ENCODE results near the gene NSL1.

Gene NSL1

DNA sequence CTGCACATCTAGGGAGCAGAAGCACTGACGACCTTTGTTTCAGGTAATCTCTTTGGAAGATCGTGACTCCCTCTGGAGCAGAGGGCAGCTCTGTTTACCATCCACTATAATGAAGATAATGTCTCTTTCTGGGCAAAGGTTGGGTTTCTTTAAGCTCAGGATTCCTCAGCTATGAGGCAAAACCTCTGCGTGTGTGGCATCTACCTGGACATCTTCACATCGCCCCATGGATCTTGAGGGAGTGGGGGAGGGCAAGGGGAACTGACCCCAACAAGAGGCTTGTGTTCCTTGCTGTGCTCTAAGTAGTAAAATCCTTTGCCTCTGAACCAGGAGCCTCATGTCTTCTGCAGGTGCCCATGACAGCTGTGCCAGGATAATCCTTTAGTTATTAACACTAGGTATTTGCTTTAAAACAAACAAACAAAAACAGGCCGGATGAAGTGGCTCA lies 36.3 kb upstream of the NSL1 start:
- H3K23ac ChIP-seq (ENCODE audit: low read length) = no peak overlapping the region
- H2BK120ac ChIP-seq (ENCODE audit: insufficient read depth, low read length, poor library complexity) = no peak overlapping the region
- no peak overlapping the region for H4K8ac ChIP-seq (ENCODE audit: low read depth, low read length)
- H3K4me1 ChIP-seq (ENCODE audit: control insufficient read depth in 1 of 2, insufficient read depth in 2 of 2, low read length in 2 of 2) = no peaks in the 10 kb centered on the region
- H3K4me3 ChIP-seq (ENCODE audit: low read depth, low read length) = no peak overlapping the region
- H3K4ac ChIP-seq (ENCODE audit: low read depth, low read length) = no peak overlapping the region
- no peak overlapping the region for H2AFZ ChIP-seq (ENCODE audit: insufficient read depth, low read length, poor library complexity)
- peaks cover 2% of the 10 kb centered on the region for H3K79me2 ChIP-seq (ENCODE audit: control insufficient read depth, insufficient read depth, low read length, poor library complexity)
- H3K18ac ChIP-seq (ENCODE audit: low read length) = no peak overlapping the region
- peaks cover 0 to 3% of the 10 kb centered on the region in 2 experiments for H3K36me3 ChIP-seq (ENCODE audit: control insufficient read depth in 1 of 2, insufficient read depth in 2 of 2, low read length in 2 of 2)
- H2BK5ac ChIP-seq (ENCODE audit: low read depth, low read length, poor library complexity) = no peak overlapping the region
- no CpG with 5 or more reads among the region's 5 CpGs for WGBS (ENCODE audit: extremely low coverage, insufficient coverage, insufficient read length)
- H2AK5ac ChIP-seq (ENCODE audit: low read length) = no peak overlapping the region
- no peak overlapping the region for H4K12ac ChIP-seq (ENCODE audit: low read depth, low read length)
- H4K91ac ChIP-seq (ENCODE audit: low read depth, low read length) = no peak overlapping the region
- H2BK12ac ChIP-seq (ENCODE audit: low read length) = no peak overlapping the region
- H3K14ac ChIP-seq (ENCODE audit: low read length) = no peak overlapping the region
- H3K4me2 ChIP-seq (ENCODE audit: low read length) = no peak overlapping the region
- H3K27me3 ChIP-seq (ENCODE audit: insufficient read depth, low read length) = no peaks in the 10 kb centered on the region
- peaks cover 2% of the 10 kb centered on the region for H3K79me1 ChIP-seq (ENCODE audit: low read length)
- H3K9ac ChIP-seq (ENCODE audit: low read length) = no peak overlapping the region
- peak; percentile 4 to 42 for DNase-seq
- H3K9me3 ChIP-seq (ENCODE audit: insufficient read depth, low read depth, low read length) = peaks cover 15% of the 10 kb centered on the region
- H3K27ac ChIP-seq (ENCODE audit: low read depth, low read length) = no peak overlapping the region

GRCh38 chr1:212827171-212827776 lies 35.7 kb upstream of the NSL1 start:
- H2AK5ac ChIP-seq (ENCODE audit: low read length) = no peak overlapping the region
- no peak overlapping the region for H2BK12ac ChIP-seq (ENCODE audit: low read length)
- no peak overlapping the region for H3K27ac ChIP-seq (ENCODE audit: low read depth, low read length)
- H3K9me3 ChIP-seq (ENCODE audit: insufficient read depth, low read depth, low read length) = peaks cover 15% of the 10 kb centered on the region
- H3K79me2 ChIP-seq (ENCODE audit: control insufficient read depth, insufficient read depth, low read length, poor library complexity) = peaks cover 2% of the 10 kb centered on the region
- H3K18ac ChIP-seq (ENCODE audit: low read length) = no peak overlapping the region
- peak overlapping the region; percentile 21 for H4K91ac ChIP-seq (ENCODE audit: low read depth, low read length)
- H2AFZ ChIP-seq (ENCODE audit: insufficient read depth, low read length, poor library complexity) = no peak overlapping the region
- H3K9ac ChIP-seq (ENCODE audit: low read length) = no peak overlapping the region
- no peaks in the 10 kb centered on the region for H3K27me3 ChIP-seq (ENCODE audit: insufficient read depth, low read length)
- no peak overlapping the region for H3K4me2 ChIP-seq (ENCODE audit: low read length)
- no peak overlapping the region for H3K14ac ChIP-seq (ENCODE audit: low read length)
- H3K4me1 ChIP-seq (ENCODE audit: control insufficient read depth in 1 of 2, insufficient read depth in 2 of 2, low read length in 2 of 2) = no peaks in the 10 kb centered on the region
- peaks cover 2% of the 10 kb centered on the region for H3K79me1 ChIP-seq (ENCODE audit: low read length)
- H3K4ac ChIP-seq (ENCODE audit: low read depth, low read length) = no peak overlapping the region
- no peak overlapping the region for H2BK5ac ChIP-seq (ENCODE audit: low read depth, low read length, poor library complexity)
- H3K4me3 ChIP-seq (ENCODE audit: low read depth, low read length) = no peak overlapping the region
- no peak overlapping the region for H4K8ac ChIP-seq (ENCODE audit: low read depth, low read length)
- no peak for DNase-seq
- peaks cover 0 to 3% of the 10 kb centered on the region in 2 experiments for H3K36me3 ChIP-seq (ENCODE audit: control insufficient read depth in 1 of 2, insufficient read depth in 2 of 2, low read length in 2 of 2)
- no peak overlapping the region for H2BK120ac ChIP-seq (ENCODE audit: insufficient read depth, low read length, poor library complexity)
- no CpG with 5 or more reads among the region's 4 CpGs for WGBS (ENCODE audit: extremely low coverage, insufficient coverage, insufficient read length)
- no peak overlapping the region for H3K23ac ChIP-seq (ENCODE audit: low read length)
- H4K12ac ChIP-seq (ENCODE audit: low read depth, low read length) = no peak overlapping the region

DNA sequence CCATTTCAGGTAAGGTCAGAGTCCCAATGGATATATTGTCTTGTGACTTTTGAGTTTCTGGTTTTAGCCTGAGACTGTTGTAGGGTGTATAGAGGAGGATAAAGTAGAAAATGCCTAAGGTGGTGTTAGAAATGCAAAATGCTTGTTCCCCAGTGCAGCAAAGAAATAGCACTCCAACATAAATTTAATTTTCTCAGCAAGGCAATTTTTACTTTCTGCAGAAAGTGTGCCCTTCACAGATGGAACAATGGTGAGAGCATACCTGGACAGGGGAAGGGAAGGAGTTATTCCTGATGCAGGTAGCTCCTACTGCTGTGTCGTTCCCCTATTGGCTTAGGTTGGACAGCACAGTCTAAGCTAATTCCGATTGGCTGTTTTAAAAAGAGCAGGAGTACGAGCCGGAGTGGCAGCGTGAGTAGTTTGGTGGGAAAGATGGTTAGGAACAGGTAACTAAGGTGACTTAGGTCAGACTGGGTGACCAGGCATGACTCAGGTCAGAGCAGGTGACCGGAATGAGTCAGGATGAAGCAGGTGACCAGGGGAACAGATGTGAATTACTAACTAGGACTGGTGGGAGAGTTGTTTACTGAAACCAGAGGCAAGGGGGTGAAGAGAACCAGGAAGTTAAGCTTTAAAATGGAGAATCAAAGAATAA lies 34.3 kb upstream of the NSL1 start:
- Histone ChIP-seq H3K4ac (ENCODE audit: low read depth, low read length) (no peak overlapping the region), H3K4me2 (ENCODE audit: low read length) (no peak overlapping the region), H3K23ac (ENCODE audit: low read length) (no peak overlapping the region), H4K8ac (ENCODE audit: low read depth, low read length) (no peak overlapping the region), H2BK5ac (ENCODE audit: low read depth, low read length, poor library complexity) (no peak overlapping the region), H3K36me3 (ENCODE audit: control insufficient read depth in 1 of 2, insufficient read depth in 2 of 2, low read length in 2 of 2) (peaks cover 0 to 3% of the 10 kb centered on the region in 2 experiments), H3K27ac (ENCODE audit: low read depth, low read length) (no peak overlapping the region), H4K12ac (ENCODE audit: low read depth, low read length) (no peak overlapping the region), H2AFZ (ENCODE audit: insufficient read depth, low read length, poor library complexity) (no peak overlapping the region), H3K4me1 (ENCODE audit: control insufficient read depth in 1 of 2, insufficient read depth in 2 of 2, low read length in 2 of 2) (no peaks in the 10 kb centered on the region), H3K79me2 (ENCODE audit: control insufficient read depth, insufficient read depth, low read length, poor library complexity) (peaks cover 2% of the 10 kb centered on the region), H3K9ac (ENCODE audit: low read length) (no peak overlapping the region), H3K9me3 (ENCODE audit: insufficient read depth, low read depth, low read length) (peaks cover 15% of the 10 kb centered on the region), H3K14ac (ENCODE audit: low read length) (no peak overlapping the region), H3K79me1 (ENCODE audit: low read length) (peaks cover 2% of the 10 kb centered on the region), H2BK12ac (ENCODE audit: low read length) (no peak overlapping the region), H2AK5ac (ENCODE audit: low read length) (no peak overlapping the region), H3K18ac (ENCODE audit: low read length) (no peak overlapping the region), H2BK120ac (ENCODE audit: insufficient read depth, low read length, poor library complexity) (no peak overlapping the region), H3K27me3 (ENCODE audit: insufficient read depth, low read length) (no peaks in the 10 kb centered on the region), H4K91ac (ENCODE audit: low read depth, low read length) (no peak overlapping the region), H3K4me3 (ENCODE audit: low read depth, low read length) (no peak overlapping the region)
- WGBS (ENCODE audit: extremely low coverage, insufficient coverage, insufficient read length) = no CpG with 5 or more reads among the region's 6 CpGs
- peak; percentile 14 to 43 for DNase-seq

GRCh38 chr1:212824201-212824600 lies 32.6 kb upstream of the NSL1 start:
- Histone ChIP-seq H2AFZ (ENCODE audit: insufficient read depth, low read length, poor library complexity) (no peak overlapping the region), H3K79me1 (ENCODE audit: low read length) (peaks cover 2% of the 10 kb centered on the region), H3K18ac (ENCODE audit: low read length) (no peak overlapping the region), H4K91ac (ENCODE audit: low read depth, low read length) (no peak overlapping the region), H2AK5ac (ENCODE audit: low read length) (no peak overlapping the region), H3K27me3 (ENCODE audit: insufficient read depth, low read length) (no peaks in the 10 kb centered on the region), H3K4ac (ENCODE audit: low read depth, low read length) (no peak overlapping the region), H3K27ac (ENCODE audit: low read depth, low read length) (no peak overlapping the region), H3K4me2 (ENCODE audit: low read length) (no peak overlapping the region), H3K4me3 (ENCODE audit: low read depth, low read length) (no peak overlapping the region), H3K36me3 (ENCODE audit: control insufficient read depth in 1 of 2, insufficient read depth in 2 of 2, low read length in 2 of 2) (peaks cover 0 to 3% of the 10 kb centered on the region in 2 experiments), H3K14ac (ENCODE audit: low read length) (no peak overlapping the region), H2BK120ac (ENCODE audit: insufficient read depth, low read length, poor library complexity) (no peak overlapping the region), H3K4me1 (ENCODE audit: control insufficient read depth in 1 of 2, insufficient read depth in 2 of 2, low read length in 2 of 2) (no peaks in the 10 kb centered on the region), H2BK12ac (ENCODE audit: low read length) (no peak overlapping the region), H3K23ac (ENCODE audit: low read length) (no peak overlapping the region), H4K12ac (ENCODE audit: low read depth, low read length) (no peak overlapping the region), H4K8ac (ENCODE audit: low read depth, low read length) (no peak overlapping the region), H3K79me2 (ENCODE audit: control insufficient read depth, insufficient read depth, low read length, poor library complexity) (peaks cover 2% of the 10 kb centered on the region), H3K9me3 (ENCODE audit: insufficient read depth, low read depth, low read length) (peaks cover 15% of the 10 kb centered on the region), H2BK5ac (ENCODE audit: low read depth, low read length, poor library complexity) (no peak overlapping the region), H3K9ac (ENCODE audit: low read length) (no peak overlapping the region)
- DNase-seq = no peak
- no CpG with 5 or more reads among the region's 16 CpGs for WGBS (ENCODE audit: extremely low coverage, insufficient coverage, insufficient read length)
